Breast epithelium (tissue), 4 donors: Measurements from ENCODE around the gene C1R. TPM values are rescaled to one million over a fixed set of nuclear protein-coding genes. Genes with fewer than 3 reads are reported as not detected.
"Not testable (repeated sequence)": the region's sequence is repeated elsewhere in the genome, so short reads cannot be mapped to it uniquely, and the experiment has no call there.

Source experiments
- DNase-seq, 2 donors: peaks; one replicate each; pipeline ENCODE4 v3.0.0-alpha.2; 2019; ENCODE audit warnings: low spot score in 2 of 2
- H3K27ac ChIP-seq, 2 donors: fragments of 200-600 bp; sonication (generic) in 1 of 2; one replicate each; pipeline ENCODE4 v1.5.1; 2016 to 2019; ENCODE audit warnings: mild to moderate bottlenecking in 1 of 2
- H3K27me3 ChIP-seq, 2 donors: fragments of 200-600 bp; sonication (generic) in 1 of 2; one replicate each; pipeline versions ENCODE4 v1.5.1 to v1.6.0; 2017 to 2019; ENCODE audit warnings: control low read depth in 1 of 2, mild to moderate bottlenecking in 1 of 2
- H3K36me3 ChIP-seq: fragments of 200-600 bp; one replicate; pipeline ENCODE4 v1.5.1; 2019
- H3K4me1 ChIP-seq, 2 donors: fragments of 200-600 bp; sonication (generic); one replicate each; pipeline ENCODE4 v1.5.1; 2016 to 2019; ENCODE audit warnings: control low read depth in 1 of 2
- H3K4me3 ChIP-seq, 3 donors: fragments of 200-600 bp; sonication (generic); 1 replicate in 2 of 3; 2 replicates in 1 of 3; pipeline ENCODE4 v1.5.1; 2016 to 2019; ENCODE audit warnings: mild to moderate bottlenecking in 3 of 3, moderate library complexity in 2 of 3
- H3K9me3 ChIP-seq, 2 donors: fragments of 200-600 bp; sonication (generic) in 1 of 2; one replicate each; pipeline ENCODE4 v1.5.1; 2016 to 2019; ENCODE audit warnings: control low read depth in 1 of 2
- POLR2A ChIP-seq: fragments of 450-650 bp; IDR thresholded peaks from one replicate; pipeline ENCODE4 v1.6.1; 2016; ENCODE audit warnings: antibody characterized with exemption, mild to moderate bottlenecking, moderate library complexity
- POLR2AphosphoS5 ChIP-seq, 3 donors: sonication (generic); formaldehyde crosslinking; IDR thresholded peaks; one replicate each; pipeline ENCODE4 v1.6.1; 2017; ENCODE audit warnings: antibody characterized with exemption in 3 of 3
- intact Hi-C: fragments of 100-400 bp; cut with DNase I; formaldehyde crosslinking; loops from one replicate; pipeline ENCODE4 v1.15.1; 2023; ENCODE audit warnings: low total_unique reads
- total RNA-seq, 3 donors: library from RNA; depleted of rRNA; stranded (reverse); fragments of >200 nt; gene quantifications; one replicate each; pipeline ENCODE4 v1.1.0, GENCODE V29; 2016
- TF ChIP-seq, protein P1 (sequence below), 3 donors: fragments of 450-650 bp; IDR thresholded peaks; one replicate each; pipeline ENCODE4 v1.5.1; 2016 to 2017; ENCODE audit warnings: antibody characterized with exemption in 3 of 3, mild to moderate bottlenecking in 3 of 3, moderate library complexity in 3 of 3

C1R gene
- total RNA-seq, 3 donors from 2014 or later, result 302 to 773 (median 582) TPM

DNA sequence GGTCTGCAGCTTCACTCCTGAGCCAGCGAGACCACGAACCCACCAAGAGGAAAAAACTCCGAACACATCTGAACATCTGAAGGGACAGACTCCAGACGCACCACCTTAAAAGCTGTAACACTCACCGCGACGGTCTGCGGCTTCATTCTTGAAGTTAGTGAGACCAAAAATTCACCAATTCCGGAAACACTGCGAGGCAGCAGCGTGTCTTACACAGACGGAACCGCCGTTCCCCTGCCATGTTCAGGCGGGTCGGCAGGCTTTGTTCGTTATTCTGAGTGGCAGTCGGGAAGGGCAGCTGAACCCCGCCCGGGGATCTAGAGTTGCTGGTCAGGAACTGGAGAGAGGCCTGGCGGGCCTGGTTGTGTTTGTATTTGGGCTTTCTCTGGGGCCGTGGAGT, 53.7 kb downstream of the C1R start:
- TF ChIP-seq POLR2AphosphoS5 (IDR thresholded peaks at IDR 0.05) (no peak), POLR2A (no peak)
- TF ChIP-seq, protein P1, sequence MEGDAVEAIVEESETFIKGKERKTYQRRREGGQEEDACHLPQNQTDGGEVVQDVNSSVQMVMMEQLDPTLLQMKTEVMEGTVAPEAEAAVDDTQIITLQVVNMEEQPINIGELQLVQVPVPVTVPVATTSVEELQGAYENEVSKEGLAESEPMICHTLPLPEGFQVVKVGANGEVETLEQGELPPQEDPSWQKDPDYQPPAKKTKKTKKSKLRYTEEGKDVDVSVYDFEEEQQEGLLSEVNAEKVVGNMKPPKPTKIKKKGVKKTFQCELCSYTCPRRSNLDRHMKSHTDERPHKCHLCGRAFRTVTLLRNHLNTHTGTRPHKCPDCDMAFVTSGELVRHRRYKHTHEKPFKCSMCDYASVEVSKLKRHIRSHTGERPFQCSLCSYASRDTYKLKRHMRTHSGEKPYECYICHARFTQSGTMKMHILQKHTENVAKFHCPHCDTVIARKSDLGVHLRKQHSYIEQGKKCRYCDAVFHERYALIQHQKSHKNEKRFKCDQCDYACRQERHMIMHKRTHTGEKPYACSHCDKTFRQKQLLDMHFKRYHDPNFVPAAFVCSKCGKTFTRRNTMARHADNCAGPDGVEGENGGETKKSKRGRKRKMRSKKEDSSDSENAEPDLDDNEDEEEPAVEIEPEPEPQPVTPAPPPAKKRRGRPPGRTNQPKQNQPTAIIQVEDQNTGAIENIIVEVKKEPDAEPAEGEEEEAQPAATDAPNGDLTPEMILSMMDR (IDR thresholded peaks at IDR 0.05), result no peak
- Histone ChIP-seq H3K4me3 (no peak overlapping the region), H3K27me3 (no peaks in the 10 kb centered on the region), H3K4me1 (no peaks in the 10 kb centered on the region), H3K36me3 (no peaks in the 10 kb centered on the region), H3K9me3 (no peaks in the 10 kb centered on the region), H3K27ac (no peak overlapping the region)
- DNase-seq, result no peak
- intact Hi-C loops, result no loop called here

DNA sequence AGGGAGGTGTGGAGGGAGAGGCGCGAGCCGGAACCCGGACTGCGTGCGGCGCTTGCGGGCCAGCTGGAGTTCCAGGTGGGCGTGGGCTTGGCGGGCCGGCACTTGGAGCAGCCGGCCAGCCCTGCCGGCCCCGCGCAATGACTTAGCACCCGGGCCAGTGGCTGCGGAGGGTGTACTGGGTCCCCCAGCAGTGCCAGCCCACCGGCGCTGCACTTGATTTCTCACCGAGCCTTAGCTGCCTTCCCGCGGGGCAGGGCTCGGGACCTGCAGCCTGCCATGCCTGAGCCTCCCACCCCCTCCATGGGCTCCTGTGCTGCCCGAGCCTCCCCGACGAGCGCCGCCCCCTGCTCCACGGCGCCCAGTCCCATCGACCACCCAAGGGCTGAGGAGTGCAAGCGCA, 54.8 kb downstream of the C1R start:
- H3K4me1 ChIP-seq, DNase-seq, H3K36me3 ChIP-seq, H3K27ac ChIP-seq, H3K9me3 ChIP-seq, intact Hi-C loops, H3K4me3 ChIP-seq, H3K27me3 ChIP-seq: not testable (repeated sequence)

DNA sequence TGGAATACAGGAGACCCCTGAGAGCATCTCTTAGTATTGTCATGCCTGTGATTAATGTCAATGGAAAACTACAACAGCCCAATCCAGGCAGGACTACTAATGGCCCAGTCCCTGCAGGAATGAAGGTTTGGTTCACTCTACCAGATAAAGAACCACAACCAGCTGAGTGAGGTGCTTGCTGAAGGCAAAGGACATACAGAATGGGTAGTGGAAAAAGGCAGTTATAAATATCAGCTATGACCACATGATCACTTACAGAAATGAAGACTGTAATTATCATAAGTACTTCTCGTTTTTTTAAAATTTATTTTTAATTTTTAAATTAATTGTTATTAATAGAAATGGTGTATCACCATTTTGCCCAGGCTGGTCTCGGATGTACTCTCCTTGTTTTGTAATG, 56.8 kb downstream of the C1R start:
- DNase-seq, result no peak
- Histone ChIP-seq H3K4me3 (no peak overlapping the region), H3K4me1 (no peaks in the 10 kb centered on the region), H3K27me3 (no peaks in the 10 kb centered on the region), H3K9me3 (no peaks in the 10 kb centered on the region), H3K36me3 (no peaks in the 10 kb centered on the region), H3K27ac (no peak overlapping the region)
- intact Hi-C loops, result no loop called here
- TF ChIP-seq, protein P1 (IDR thresholded peaks at IDR 0.05), result no peak
- TF ChIP-seq POLR2A, result no peak
- no peak for TF ChIP-seq POLR2AphosphoS5 (IDR thresholded peaks at IDR 0.05)

DNA sequence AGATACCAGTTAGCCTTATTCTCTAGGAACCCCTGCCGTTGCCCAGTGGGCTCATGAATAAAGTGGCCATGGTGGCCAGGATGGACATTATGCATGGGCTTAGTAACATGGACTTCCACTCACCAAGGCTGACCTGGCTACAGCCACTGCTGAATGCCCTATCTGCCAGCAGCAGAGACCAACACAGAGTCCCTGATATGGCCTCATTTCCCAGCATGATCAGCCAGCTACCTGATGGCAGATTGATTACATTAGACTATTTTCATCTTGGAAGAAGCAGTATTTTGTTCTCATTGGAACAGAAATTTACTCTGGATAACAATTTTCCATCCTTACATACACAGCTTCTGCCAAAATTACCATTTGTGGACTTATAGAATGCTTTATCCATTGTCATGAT, 57.8 kb downstream of the C1R start:
- H3K4me1 ChIP-seq, result no peaks in the 10 kb centered on the region
- H3K4me3 ChIP-seq, result no peak overlapping the region
- no peak for DNase-seq
- intact Hi-C loops, result no loop called here
- no peaks in the 10 kb centered on the region for H3K36me3 ChIP-seq
- H3K9me3 ChIP-seq, result no peaks in the 10 kb centered on the region
- H3K27ac ChIP-seq, result no peak overlapping the region
- no peaks in the 10 kb centered on the region for H3K27me3 ChIP-seq
- TF ChIP-seq POLR2A (no peak), POLR2AphosphoS5 (IDR thresholded peaks at IDR 0.05) (no peak)
- TF ChIP-seq, protein P1 (IDR thresholded peaks at IDR 0.05), result no peak

DNA sequence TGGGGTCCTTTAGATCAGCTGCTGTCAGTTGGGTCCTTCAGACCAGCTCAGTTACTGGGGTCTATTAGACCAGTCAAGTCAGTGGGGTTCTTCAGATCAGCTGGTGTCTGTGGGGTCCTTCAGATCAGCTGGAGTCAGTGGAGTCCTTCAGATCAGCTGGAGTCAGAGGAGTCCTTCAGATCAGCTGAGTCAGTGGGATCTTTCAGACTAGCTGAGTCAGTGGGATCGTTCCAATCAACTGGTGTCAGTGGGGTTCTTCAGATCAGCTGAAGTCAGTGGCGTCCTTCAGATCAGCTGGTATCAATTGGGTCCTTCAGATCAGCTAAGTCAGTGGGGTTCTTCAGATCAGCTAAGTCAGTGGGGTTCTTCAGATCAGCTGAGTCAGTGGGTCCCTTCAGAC, 59.3 kb downstream of the C1R start:
- H3K36me3 ChIP-seq, result no peaks in the 10 kb centered on the region
- H3K4me1 ChIP-seq, result no peaks in the 10 kb centered on the region
- intact Hi-C loops, result no loop called here

DNA sequence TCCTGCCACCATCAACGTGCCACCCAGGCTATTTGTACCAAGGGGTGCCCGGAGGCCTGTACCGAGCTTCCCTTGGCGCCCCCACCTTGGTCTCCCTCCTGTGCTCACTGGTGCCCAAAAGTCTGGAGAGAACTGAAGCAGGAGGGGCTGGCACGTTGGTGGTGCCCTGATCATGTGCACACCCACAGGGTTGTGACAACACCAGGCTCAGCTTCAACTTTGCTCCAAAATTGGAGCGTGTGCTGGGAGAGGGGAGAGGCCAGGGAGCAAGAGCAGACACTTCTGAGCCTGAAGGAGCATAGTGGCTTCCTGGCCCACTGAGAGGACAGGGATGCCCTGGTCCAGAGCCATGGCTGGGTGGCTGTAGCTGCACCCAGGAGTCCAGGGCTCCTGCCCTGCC, 60.9 kb downstream of the C1R start:
- H3K4me1 ChIP-seq, result no peaks in the 10 kb centered on the region
- intact Hi-C loops, result no loop called here

More for the DNA sequence above, 59.3 kb downstream of the C1R start:
- Histone ChIP-seq H3K27ac (no peak overlapping the region), H3K27me3 (no peaks in the 10 kb centered on the region), H3K9me3 (no peaks in the 10 kb centered on the region), H3K4me3 (no peak overlapping the region)
- no peak for DNase-seq
- TF ChIP-seq POLR2AphosphoS5 (IDR thresholded peaks at IDR 0.05), result no peak

More for the DNA sequence above, 60.9 kb downstream of the C1R start:
- no peak for DNase-seq
- TF ChIP-seq POLR2A (no peak), POLR2AphosphoS5 (IDR thresholded peaks at IDR 0.05) (no peak)
- TF ChIP-seq, protein P1 (IDR thresholded peaks at IDR 0.05), result no peak
- Histone ChIP-seq H3K27me3 (no peaks in the 10 kb centered on the region), H3K27ac (no peak overlapping the region), H3K9me3 (no peaks in the 10 kb centered on the region), H3K36me3 (no peaks in the 10 kb centered on the region), H3K4me3 (no peak overlapping the region)

Other genes starting within 250 kb of the C1R start
- gene CDCA3, start 241.2 kb downstream of the C1R start, total RNA-seq, result 1 to 10 TPM in 2 of 3 donors, under 1 TPM in 1; 0.33 to 3.0 (median 1.8) TPM
- 10 to 100 TPM; 32.6 to 52.8 (median 34.7) TPM for gene USP5, start 240.3 kb downstream of the C1R start, total RNA-seq
- 100 to 1,000 TPM; 297 to 386 (median 351) TPM for gene TPI1, start 224.9 kb downstream of the C1R start, total RNA-seq
- gene SPSB2, start 219.1 kb downstream of the C1R start, total RNA-seq, result 10 to 100 TPM in 2 of 3 donors, 1 to 10 TPM in 1; 9.0 to 13.4 (median 12.7) TPM
- 10 to 100 TPM in 2 of 3 donors, 1 to 10 TPM in 1; 7.4 to 15.4 (median 10.8) TPM for gene LRRC23, start 187.6 kb downstream of the C1R start, total RNA-seq
- 10 to 100 TPM in 2 of 3 donors, 1 to 10 TPM in 1; 5.0 to 16.1 (median 11.1) TPM for gene ENO2, start 177.9 kb downstream of the C1R start, total RNA-seq
- gene ATN1, start 164.5 kb downstream of the C1R start, total RNA-seq, result 10 to 100 TPM; 57.9 to 96.4 (median 59.7) TPM
- not detected for gene RNU7-1, start 148.6 kb downstream of the C1R start, total RNA-seq
- 100 to 1,000 TPM; 515 to 824 (median 547) TPM for gene C12orf57, start 148.4 kb downstream of the C1R start, total RNA-seq
- 10 to 100 TPM; 14.7 to 28.0 (median 20.3) TPM for gene PTPN6, start 141.1 kb downstream of the C1R start, total RNA-seq
- 100 to 1,000 TPM; 194 to 237 (median 221) TPM for gene PHB2, start 121.8 kb downstream of the C1R start, total RNA-seq
- 10 to 100 TPM; 29.6 to 52.0 (median 49.5) TPM for gene EMG1, start 121.5 kb downstream of the C1R start, total RNA-seq
- gene LPCAT3, start 74.0 kb downstream of the C1R start, total RNA-seq, result 10 to 100 TPM; 28.3 to 67.5 (median 63.7) TPM
- 100 to 1,000 TPM; 307 to 959 (median 622) TPM for gene C1S, start 31.7 kb downstream of the C1R start, total RNA-seq
- gene C1RL, start 16.8 kb upstream of the C1R start, total RNA-seq, result 100 to 1,000 TPM in 2 of 3 donors, 10 to 100 TPM in 1; 80.6 to 138 (median 124) TPM
- gene RBP5, start 36.4 kb upstream of the C1R start, total RNA-seq, result 1 to 10 TPM; 1.1 to 3.3 (median 2.9) TPM
- 10 to 100 TPM; 23.9 to 58.7 (median 40.3) TPM for gene CLSTN3, start 37.9 kb upstream of the C1R start, total RNA-seq
- gene PEX5, start 97.2 kb upstream of the C1R start, total RNA-seq, result 10 to 100 TPM; 41.7 to 79.7 (median 62.6) TPM
- gene ACSM4, start 211.6 kb upstream of the C1R start, total RNA-seq, result not detected